T-cell (primary cell): ENCODE measurements around the gene LIM2. TPM values are rescaled to one million over a fixed set of nuclear protein-coding genes. Genes with fewer than 3 reads are reported as not detected.

Experiments used
- ATAC-seq, 4 experiments: fragments of 200-7000 bp in 3 of 4; fragments of 150-1000 bp in 1 of 4; cut with Tn5 transposase; replicated peaks in 1 of 4; 1 replicate in 3 of 4; 2 replicates in 1 of 4; pipeline ENCODE4 v1.10.0; 2021; ENCODE audit warnings: moderate library complexity in 3 of 4, mild to moderate bottlenecking in 2 of 4, moderate number of reproducible peaks in 1 of 4
- CTCF ChIA-PET, 2 donors: fragments of 300-600 bp; sonication (Branson Sonifier 250); formaldehyde crosslinking; loops; one replicate each; lab custom pipeline; 2022; ENCODE audit warnings: antibody characterized with exemption in 2 of 2; lab: Charles Lee
- POLR2A ChIA-PET, 2 donors: fragments of 300-600 bp; sonication (Branson Sonifier 250); formaldehyde crosslinking; loops; one replicate each; lab custom pipeline; 2022; ENCODE audit warnings: antibody characterized with exemption in 2 of 2; lab: Charles Lee
- DNase-seq, 35 experiments: peaks; one replicate each; pipeline versions ENCODE4 v3.0.0 to v3.0.0-alpha.2; 2013 to 2023
- H3K27ac ChIP-seq: one replicate; pipeline ENCODE4 v1.5.1; 2013; ENCODE audit warnings: low read length
- H3K27me3 ChIP-seq, 2 experiments: replicated peaks in 1 of 2; 1 replicate in 1 of 2; 2 replicates in 1 of 2; pipeline versions ENCODE4 v1.6.1 to v1.7.0; 2013; ENCODE audit warnings: low read length in 1 of 2, mixed read lengths in 1 of 2; ENCODE audit not compliant: control insufficient read depth in 2 of 2, insufficient read depth in 2 of 2; ENCODE audit errors: extremely low read depth in 1 of 2
- H3K36me3 ChIP-seq, 2 donors: 1 replicate in 1 of 2; 2 replicates in 1 of 2; pipeline versions ENCODE4 v1.6.1 to v1.7.0; 2013; ENCODE audit warnings: low read length in 1 of 2; ENCODE audit not compliant: control insufficient read depth in 2 of 2, insufficient read depth in 1 of 2; ENCODE audit errors: extremely low read depth in 1 of 2
- H3K4me1 ChIP-seq, 2 experiments: 1 replicate in 1 of 2; 2 replicates in 1 of 2; pipeline versions ENCODE4 v1.6.1 to v1.7.0; 2013; ENCODE audit warnings: low read length in 2 of 2, mixed read lengths in 1 of 2; ENCODE audit not compliant: insufficient read depth in 2 of 2, control insufficient read depth in 1 of 2; ENCODE audit errors: extremely low read depth in 1 of 2
- H3K4me3 ChIP-seq, 2 donors: 1 replicate in 1 of 2; 2 replicates in 1 of 2; pipeline versions ENCODE4 v1.5.1 to v1.7.0; 2013; ENCODE audit warnings: mild to moderate bottlenecking in 2 of 2, low read length in 1 of 2, moderate library complexity in 1 of 2; ENCODE audit not compliant: control insufficient read depth in 1 of 2; ENCODE audit errors: extremely low read depth in 1 of 2
- H3K9me3 ChIP-seq: 2 replicates; pipeline ENCODE4 v1.7.0; 2013
- H3K27ac Mint-ChIP-seq, 2 donors: one replicate each; pipeline ENCODE4 v1.8.0; 2020 to 2021; ENCODE audit warnings: mild to moderate bottlenecking in 2 of 2, mixed read lengths in 2 of 2
- H3K27me3 Mint-ChIP-seq, 2 donors: one replicate each; pipeline ENCODE4 v1.8.0; 2021 to 2022; ENCODE audit warnings: mixed read lengths in 2 of 2
- H3K36me3 Mint-ChIP-seq: one replicate; pipeline ENCODE4 v1.8.0; 2021; ENCODE audit warnings: mixed read lengths
- H3K4me1 Mint-ChIP-seq, 3 donors: one replicate each; pipeline ENCODE4 v1.8.0; 2020 to 2022; ENCODE audit warnings: mixed read lengths in 3 of 3, mild to moderate bottlenecking in 1 of 3
- H3K4me3 Mint-ChIP-seq, 3 donors: one replicate each; pipeline ENCODE4 v1.8.0; 2020 to 2022; ENCODE audit warnings: mild to moderate bottlenecking in 3 of 3, mixed read lengths in 3 of 3, moderate library complexity in 3 of 3
- H3K9me3 Mint-ChIP-seq, 3 donors: one replicate each; pipeline ENCODE4 v1.8.0; 2020 to 2022; ENCODE audit warnings: mixed read lengths in 3 of 3
- WGBS: methylation state at CpG from one replicate; pipeline ENCODE4 v1.1.5; 2013; ENCODE audit warnings: missing lambda C conversion rate; ENCODE audit not compliant: insufficient coverage; 5-methylcytosine and 5-hydroxymethylcytosine counted together
- total RNA-seq, 35 experiments: library from RNA in 6 of 35; stranded (reverse) in 6 of 35; fragments of 120-200 nt in 1 of 35; gene quantifications; one replicate each; pipeline versions ENCODE4 v1.2.1 to v1.2.4 and lab custom pipeline; 2013 to 2026

The LIM2 gene, protein sequence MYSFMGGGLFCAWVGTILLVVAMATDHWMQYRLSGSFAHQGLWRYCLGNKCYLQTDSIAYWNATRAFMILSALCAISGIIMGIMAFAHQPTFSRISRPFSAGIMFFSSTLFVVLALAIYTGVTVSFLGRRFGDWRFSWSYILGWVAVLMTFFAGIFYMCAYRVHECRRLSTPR
- not detected for total RNA-seq
- total RNA-seq (2013), result 0.11 TPM
- 0 to 0.23 (median 0) reads per million in 29 experiments for total RNA-seq (lab: John Stamatoyannopoulos, UW)

GRCh38 chr19:51387924-51388389, at the start of gene LIM2:
TSS of gene LIM2 (minus strand) at chr19:51387974. CDS start at chr19:51387443, 531 bp downstream.
- ATAC-seq, result no peak
- H3K36me3 Mint-ChIP-seq, result no peaks in the 10 kb centered on the region
- H3K4me3 Mint-ChIP-seq, result peak within 1 kb of the TSS; percentile 29 to 60 (median 57)
- H3K27me3 Mint-ChIP-seq, result no peaks in the 10 kb centered on the region
- ChIA-PET POLR2A (no interaction called here), CTCF (no interaction called here)
- Histone ChIP-seq H3K4me1 (peaks cover 0 to 42% of the 10 kb centered on the region in 2 experiments), H3K4me3 (peak within 1 kb of the TSS in 1 of 2 donors; percentile 51), H3K9me3 (no peaks in the 10 kb centered on the region), H3K27me3 (peaks cover 0 to 7% of the 10 kb centered on the region in 2 experiments), H3K27ac (peak within 1 kb of the TSS; percentile 60), H3K36me3 (no peaks in the 10 kb centered on the region)
- H3K9me3 Mint-ChIP-seq, result no peaks in the 10 kb centered on the region
- WGBS, result 80% methylated on average over 6 of the region's 15 CpGs
- peaks cover 6 to 19% (median 7%) of the 10 kb centered on the region in 3 donors for H3K4me1 Mint-ChIP-seq
- H3K27ac Mint-ChIP-seq, result peak within 1 kb of the TSS; percentile 19 to 55
- DNase-seq, result no peak

DNA sequence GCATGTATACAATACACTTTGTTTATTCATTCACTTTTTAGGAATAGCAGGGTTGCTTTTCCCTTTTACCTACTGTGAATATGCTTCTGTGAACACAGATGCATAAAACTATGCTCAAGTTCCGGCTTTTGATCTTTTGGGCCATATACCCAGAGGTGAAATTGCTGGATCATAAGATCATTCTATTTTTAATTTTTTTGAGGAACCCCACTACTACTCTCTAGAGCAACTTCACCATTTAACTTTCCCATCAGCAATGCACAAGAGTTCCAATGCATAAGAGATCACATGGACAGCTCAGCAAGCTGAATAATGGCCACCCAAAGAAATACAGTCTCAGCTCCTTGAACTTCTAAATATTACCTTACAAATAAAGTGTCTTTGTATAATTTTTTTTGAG, 46.7 kb upstream of the LIM2 start:
- Mint-ChIP-seq H3K27ac (no peak overlapping the region), H3K4me3 (no peak overlapping the region), H3K4me1 (peaks cover 0 to 12% (median 8%) of the 10 kb centered on the region in 3 donors), H3K27me3 (peaks cover 13 to 16% of the 10 kb centered on the region in 2 donors), H3K36me3 (no peaks in the 10 kb centered on the region), H3K9me3 (no peaks in the 10 kb centered on the region)
- WGBS, result no CpG with 5 or more reads among the region's 1 CpG
- ATAC-seq, result no peak
- no peak for DNase-seq
- ChIA-PET CTCF (no interaction called here), POLR2A (no interaction called here)
- peaks cover 0 to 4% of the 10 kb centered on the region in 2 experiments for H3K27me3 ChIP-seq
- no peak overlapping the region for H3K4me3 ChIP-seq
- no peak overlapping the region for H3K27ac ChIP-seq
- H3K4me1 ChIP-seq, result peaks cover 0 to 7% of the 10 kb centered on the region in 2 experiments
- H3K9me3 ChIP-seq, result no peaks in the 10 kb centered on the region
- H3K36me3 ChIP-seq, result no peaks in the 10 kb centered on the region

DNA sequence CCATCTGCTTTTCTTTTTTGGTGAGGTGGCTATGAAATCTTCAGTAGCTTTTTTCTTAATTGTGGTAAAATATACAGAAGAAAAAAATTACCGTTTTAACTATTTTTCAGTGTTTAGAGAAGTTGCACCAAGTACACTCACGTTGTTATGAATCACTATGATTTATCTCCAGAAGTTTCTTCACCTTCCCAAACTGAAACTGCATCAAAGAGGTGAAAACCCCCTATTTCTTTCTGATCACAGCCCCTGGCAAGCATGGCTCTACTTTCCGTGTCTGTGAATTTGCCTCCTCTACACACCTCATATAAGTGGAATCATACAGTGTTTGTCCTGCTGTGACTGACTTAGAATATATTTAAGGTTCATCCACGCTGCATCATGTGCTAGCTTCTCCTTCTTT, 45.3 kb upstream of the LIM2 start:
- Mint-ChIP-seq H3K36me3 (no peaks in the 10 kb centered on the region), H3K27ac (no peak overlapping the region), H3K4me3 (no peak overlapping the region), H3K9me3 (no peaks in the 10 kb centered on the region), H3K27me3 (peaks cover 11 to 16% of the 10 kb centered on the region in 2 donors), H3K4me1 (peaks cover 0 to under 1% (median 0%) of the 10 kb centered on the region in 3 donors)
- WGBS, result 60% methylated on average over 1 of the region's 4 CpGs
- ChIA-PET POLR2A (no interaction called here), CTCF (interaction anchor here in 1 of 2 donors (0.6 to 0.9 kb wide), 2 partner anchors 32 to 82 kb away, joined by 3 to 6 read pairs; no protein-coding TSS in a partner anchor)
- Histone ChIP-seq H3K9me3 (no peaks in the 10 kb centered on the region), H3K27ac (no peak overlapping the region), H3K36me3 (no peaks in the 10 kb centered on the region), H3K27me3 (no peaks in the 10 kb centered on the region), H3K4me3 (no peak overlapping the region), H3K4me1 (no peaks in the 10 kb centered on the region)
- ATAC-seq (no peak), DNase-seq (no peak)

DNA sequence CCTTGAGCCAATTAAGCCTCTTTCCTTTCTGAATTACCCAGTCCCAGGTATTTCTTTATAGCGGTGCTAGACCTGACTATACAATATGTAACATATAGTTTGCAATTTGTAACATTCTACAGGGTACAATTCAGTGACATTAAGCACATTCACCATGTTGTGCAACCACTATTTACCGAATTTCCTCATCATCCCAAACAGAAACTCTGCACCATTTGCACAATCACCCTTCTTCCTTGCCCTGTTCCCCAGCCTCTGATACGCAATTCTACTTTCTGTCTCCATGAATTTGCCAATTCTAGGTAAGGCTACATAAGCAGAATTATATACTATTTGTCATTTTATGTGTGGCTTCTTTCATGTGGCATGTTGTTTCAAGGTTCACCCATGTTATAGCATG, 43.4 kb upstream of the LIM2 start:
- no peaks in the 10 kb centered on the region for H3K36me3 Mint-ChIP-seq
- no peaks in the 10 kb centered on the region for H3K36me3 ChIP-seq
- no peaks in the 10 kb centered on the region for H3K9me3 ChIP-seq
- no peak overlapping the region for H3K4me3 Mint-ChIP-seq
- H3K4me1 Mint-ChIP-seq, result no peaks in the 10 kb centered on the region
- 38% methylated on average over 1 of the region's 3 CpGs for WGBS
- no peaks in the 10 kb centered on the region for H3K9me3 Mint-ChIP-seq
- ChIA-PET POLR2A (no interaction called here), CTCF (no interaction called here)
- ATAC-seq (no peak), DNase-seq (no peak)
- no peak overlapping the region for H3K27ac Mint-ChIP-seq
- no peak overlapping the region for H3K4me3 ChIP-seq
- H3K27ac ChIP-seq, result no peak overlapping the region
- H3K27me3 Mint-ChIP-seq, result peaks cover 7% of the 10 kb centered on the region in 2 donors
- no peaks in the 10 kb centered on the region for H3K4me1 ChIP-seq
- peaks cover 0 to 8% of the 10 kb centered on the region in 2 experiments for H3K27me3 ChIP-seq

DNA sequence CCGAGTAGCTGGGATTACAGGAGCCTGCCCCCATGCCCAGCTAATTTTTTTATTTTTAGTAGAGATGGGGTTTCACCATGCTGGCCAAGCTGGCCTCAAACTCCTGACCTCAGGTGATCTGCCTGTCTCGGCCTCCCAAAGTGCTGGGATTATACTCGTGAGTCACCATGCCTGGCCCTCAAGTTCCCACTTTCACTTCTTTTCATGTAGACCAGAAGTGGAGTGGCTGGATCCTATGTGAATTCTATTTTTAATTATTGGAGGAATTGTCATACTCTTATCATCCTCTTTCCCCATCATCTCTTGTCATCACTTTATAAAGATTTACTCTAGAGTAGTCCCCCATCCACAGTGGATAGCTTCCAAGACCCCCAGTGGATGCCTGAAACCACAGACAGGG, 42.4 kb upstream of the LIM2 start:
- Histone ChIP-seq H3K9me3 (no peaks in the 10 kb centered on the region), H3K4me3 (no peak overlapping the region), H3K4me1 (no peaks in the 10 kb centered on the region), H3K27me3 (peaks cover 0 to 14% of the 10 kb centered on the region in 2 experiments), H3K27ac (no peak overlapping the region), H3K36me3 (no peaks in the 10 kb centered on the region)
- DNase-seq (no peak), ATAC-seq (no peak)
- no CpG with 5 or more reads among the region's 3 CpGs for WGBS
- H3K4me3 Mint-ChIP-seq, result no peak overlapping the region
- CTCF ChIA-PET, result no interaction called here
- no peaks in the 10 kb centered on the region for H3K36me3 Mint-ChIP-seq
- no peaks in the 10 kb centered on the region for H3K4me1 Mint-ChIP-seq
- H3K27me3 Mint-ChIP-seq, result peaks cover 5 to 6% of the 10 kb centered on the region in 2 donors
- no peaks in the 10 kb centered on the region for H3K9me3 Mint-ChIP-seq
- no peak overlapping the region for H3K27ac Mint-ChIP-seq
- POLR2A ChIA-PET, result no interaction called here

GRCh38 chr19:51427201-51427600, 39.4 kb upstream of the LIM2 start:
- Mint-ChIP-seq H3K4me1 (no peaks in the 10 kb centered on the region), H3K36me3 (no peaks in the 10 kb centered on the region), H3K9me3 (no peaks in the 10 kb centered on the region), H3K27me3 (peaks cover 11% of the 10 kb centered on the region in 2 donors), H3K27ac (no peak overlapping the region), H3K4me3 (no peak overlapping the region)
- ATAC-seq, result no peak
- peaks cover 0 to 18% of the 10 kb centered on the region in 2 experiments for H3K27me3 ChIP-seq
- POLR2A ChIA-PET, result no interaction called here
- H3K36me3 ChIP-seq, result no peaks in the 10 kb centered on the region
- no peaks in the 10 kb centered on the region for H3K4me1 ChIP-seq
- no peak overlapping the region for H3K4me3 ChIP-seq
- CTCF ChIA-PET, result no interaction called here
- no peak for DNase-seq
- WGBS, result no CpG with 5 or more reads among the region's 3 CpGs
- no peak overlapping the region for H3K27ac ChIP-seq
- no peaks in the 10 kb centered on the region for H3K9me3 ChIP-seq
